LNCAP (cell line): ENCODE results near the gene WDR89.

Experiments used
- TF ChIP-seq, protein P1 (sequence below): fragments of 450-650 bp; IDR thresholded peaks from 2 replicates; pipeline ENCODE4 v1.5.1; 2017; ENCODE audit warnings: mild to moderate bottlenecking

The WDR89 gene

DNA sequence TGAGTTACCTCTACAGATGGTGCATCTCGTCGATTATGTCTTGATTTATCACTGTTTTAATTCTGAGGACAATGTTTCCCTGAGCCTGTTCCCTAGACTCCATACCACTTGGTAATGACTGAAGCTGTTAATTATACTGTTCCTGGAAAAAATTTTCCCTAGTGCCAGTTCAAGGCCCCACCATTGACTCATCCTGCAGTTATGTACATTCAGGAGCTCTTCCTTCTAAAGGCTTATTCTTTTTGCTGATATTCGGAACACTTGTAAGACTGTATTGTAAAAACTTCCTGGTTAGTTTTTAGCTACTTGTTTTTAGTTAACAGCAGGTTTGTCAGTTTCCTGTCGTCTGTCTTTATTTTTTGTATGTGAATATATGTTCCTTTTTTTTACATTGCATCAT is 68.1 kb downstream of the WDR89 start:
- TF ChIP-seq, protein P1, sequence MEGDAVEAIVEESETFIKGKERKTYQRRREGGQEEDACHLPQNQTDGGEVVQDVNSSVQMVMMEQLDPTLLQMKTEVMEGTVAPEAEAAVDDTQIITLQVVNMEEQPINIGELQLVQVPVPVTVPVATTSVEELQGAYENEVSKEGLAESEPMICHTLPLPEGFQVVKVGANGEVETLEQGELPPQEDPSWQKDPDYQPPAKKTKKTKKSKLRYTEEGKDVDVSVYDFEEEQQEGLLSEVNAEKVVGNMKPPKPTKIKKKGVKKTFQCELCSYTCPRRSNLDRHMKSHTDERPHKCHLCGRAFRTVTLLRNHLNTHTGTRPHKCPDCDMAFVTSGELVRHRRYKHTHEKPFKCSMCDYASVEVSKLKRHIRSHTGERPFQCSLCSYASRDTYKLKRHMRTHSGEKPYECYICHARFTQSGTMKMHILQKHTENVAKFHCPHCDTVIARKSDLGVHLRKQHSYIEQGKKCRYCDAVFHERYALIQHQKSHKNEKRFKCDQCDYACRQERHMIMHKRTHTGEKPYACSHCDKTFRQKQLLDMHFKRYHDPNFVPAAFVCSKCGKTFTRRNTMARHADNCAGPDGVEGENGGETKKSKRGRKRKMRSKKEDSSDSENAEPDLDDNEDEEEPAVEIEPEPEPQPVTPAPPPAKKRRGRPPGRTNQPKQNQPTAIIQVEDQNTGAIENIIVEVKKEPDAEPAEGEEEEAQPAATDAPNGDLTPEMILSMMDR, result no peak

DNA sequence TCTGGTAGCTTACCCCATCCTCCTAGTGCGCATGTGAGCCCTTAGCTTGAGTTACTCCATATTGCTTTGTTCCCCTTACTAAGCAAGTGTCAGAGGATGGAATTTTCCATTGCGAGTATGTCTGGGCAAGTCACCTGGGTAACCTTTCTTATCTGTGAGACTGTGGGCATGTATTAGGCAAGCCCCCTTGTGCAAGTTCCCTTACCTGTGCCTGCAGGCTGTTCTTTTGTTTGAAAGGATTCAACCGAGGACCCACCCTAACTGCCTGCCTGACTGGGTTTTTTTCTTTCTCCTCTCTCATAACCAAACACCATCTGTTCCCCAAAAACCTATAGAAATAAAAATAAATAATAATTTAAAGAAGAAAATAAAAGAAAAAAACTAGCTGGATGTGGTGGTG is 76.2 kb downstream of the WDR89 start:
- TF ChIP-seq, protein P1, result no peak

DNA sequence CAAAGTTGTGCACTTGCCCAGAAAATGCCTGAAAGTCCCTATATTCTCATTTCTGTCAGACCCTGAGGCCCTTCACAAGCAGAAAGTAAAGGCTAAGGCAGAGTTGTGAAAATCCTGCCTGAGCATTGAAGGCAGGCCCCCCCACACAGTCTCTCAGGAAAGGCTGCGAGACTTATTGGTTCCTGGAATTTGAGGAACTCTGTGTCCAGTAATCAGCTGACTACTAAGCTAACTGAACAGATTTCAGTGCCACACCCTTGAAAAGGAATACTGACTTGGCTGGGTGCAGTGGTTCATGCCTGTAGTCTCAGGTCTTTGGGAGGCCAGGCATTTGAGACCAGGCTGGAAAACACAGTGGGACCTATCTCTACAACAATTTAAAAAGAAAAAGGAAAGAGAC is 77.4 kb downstream of the WDR89 start:
- TF ChIP-seq, protein P1, result no peak

DNA sequence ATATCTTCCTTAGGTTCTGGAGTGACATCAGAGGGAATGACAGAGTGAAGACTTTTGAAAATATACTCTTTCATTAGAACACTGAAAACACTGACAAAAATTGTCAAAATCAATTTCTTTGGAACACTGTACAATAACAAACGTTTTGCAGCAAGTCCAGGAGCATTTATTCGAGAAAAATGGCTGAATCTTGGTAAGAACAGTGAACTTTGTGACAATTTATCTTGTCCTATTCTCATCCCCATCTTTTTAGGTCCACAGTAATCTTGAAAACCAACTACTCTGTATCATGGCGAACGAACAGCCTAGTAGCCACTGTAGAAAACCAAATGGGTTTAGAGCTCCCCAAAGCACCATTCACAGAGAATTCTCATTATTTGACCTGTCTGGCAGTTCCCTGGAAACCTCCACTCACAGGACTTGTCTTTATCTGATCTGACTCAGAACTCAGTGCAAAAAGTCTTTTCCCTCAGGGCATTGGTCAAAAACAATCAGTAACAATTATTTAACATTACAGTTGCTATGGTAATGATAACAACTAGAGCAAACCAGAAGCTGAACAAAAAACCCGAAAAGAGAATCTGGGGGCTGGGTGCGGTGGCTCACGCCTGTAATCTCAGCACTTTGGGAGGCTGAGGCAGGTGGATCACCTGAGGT is 78.2 kb downstream of the WDR89 start:
- TF ChIP-seq, protein P1, result no peak

DNA sequence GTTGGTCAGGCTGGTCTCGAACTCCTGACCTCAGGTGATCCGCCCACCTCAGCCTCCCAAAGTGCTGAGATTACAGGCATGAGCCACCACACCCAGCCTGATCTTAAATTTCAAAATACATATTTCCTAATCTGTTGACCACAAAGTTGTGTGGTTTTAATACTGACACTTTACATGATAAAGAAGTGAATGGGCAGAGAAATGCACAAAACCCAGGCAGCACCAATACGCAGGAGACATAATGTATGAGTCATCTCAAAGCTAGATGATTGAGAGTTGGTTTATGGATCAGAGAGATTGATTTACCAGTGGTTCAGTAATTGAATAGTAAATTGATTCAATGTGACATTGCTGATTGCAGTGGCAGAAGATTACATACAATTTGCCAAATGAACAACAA is 79.3 kb downstream of the WDR89 start:
- TF ChIP-seq, protein P1, result no peak

DNA sequence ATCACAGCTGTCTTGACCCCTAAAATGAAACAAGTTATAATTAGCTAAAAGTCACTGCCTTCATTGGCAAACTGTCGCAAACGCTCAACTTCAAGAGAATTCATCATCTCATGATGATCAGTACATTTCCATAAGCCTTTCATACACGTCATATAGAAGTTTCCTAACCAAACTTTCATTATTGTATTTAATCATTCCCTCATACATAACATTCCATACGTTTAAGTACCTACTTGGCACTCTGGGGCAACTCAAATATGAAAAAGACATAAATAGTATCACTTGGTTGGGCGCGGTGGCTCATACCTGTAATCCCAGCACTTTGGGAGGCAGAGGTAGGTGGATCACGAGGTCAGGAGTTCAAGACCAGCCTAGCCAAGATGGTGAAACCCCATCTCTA is 86.1 kb downstream of the WDR89 start:
- TF ChIP-seq, protein P1, result no peak

DNA sequence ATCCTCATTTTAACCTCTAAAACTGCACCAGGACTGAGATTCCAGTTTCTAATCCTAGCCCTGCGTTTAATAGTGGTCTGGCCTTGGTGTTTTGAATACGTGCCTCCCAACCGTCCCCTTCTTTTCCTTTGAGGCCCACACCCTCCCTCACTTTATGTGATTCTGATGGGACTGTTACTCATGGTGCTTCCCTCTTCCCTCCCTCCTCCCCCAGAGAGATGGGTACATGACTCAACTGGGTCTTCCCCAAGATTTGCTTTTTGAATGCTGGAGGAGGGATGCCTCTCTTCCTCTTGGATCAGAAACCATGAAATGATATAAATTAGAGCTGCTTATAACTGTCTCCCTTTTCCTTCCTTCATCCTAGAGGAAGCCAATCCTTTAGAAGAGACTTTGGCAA is 90.3 kb downstream of the WDR89 start:
- TF ChIP-seq, protein P1, result no peak

DNA sequence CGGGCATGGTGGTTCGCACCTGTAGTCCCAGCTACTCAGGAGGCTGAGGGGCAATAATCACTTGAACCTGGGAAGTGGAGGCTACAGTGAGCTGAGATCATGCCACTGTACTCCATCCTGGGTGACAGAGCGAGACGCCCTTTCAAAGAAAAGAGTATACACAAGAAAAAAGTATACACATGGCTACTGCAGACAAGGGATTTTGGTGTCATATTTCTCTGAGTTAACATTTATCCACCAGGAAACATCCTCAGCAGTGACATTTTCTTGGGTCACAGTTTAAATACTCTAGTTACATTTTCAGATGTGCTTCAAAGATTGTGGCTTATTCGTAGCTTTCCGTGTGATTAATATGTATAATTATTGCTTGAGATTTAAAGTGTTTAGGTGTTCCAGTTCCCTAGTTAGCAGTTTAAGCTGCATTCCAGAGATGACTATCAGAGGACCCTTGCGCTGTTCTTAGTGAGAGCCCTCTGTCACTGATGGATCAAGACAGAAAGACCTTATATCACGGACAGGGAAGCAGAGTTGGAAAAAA is 93.8 kb downstream of the WDR89 start:
- TF ChIP-seq, protein P1, result no peak
